Astrocyte (in vitro differentiated cells and primary cell): ENCODE results near the gene WFS1.

Experiments
- CTCF ChIP-seq: IDR thresholded peaks from 2 replicates; pipeline ENCODE4 v1.5.1; 2011; ENCODE audit warnings: low read depth, mild to moderate bottlenecking, inconsistent platforms, low read length, moderate library complexity; ENCODE audit not compliant: insufficient read depth
- EZH2 ChIP-seq: IDR thresholded peaks from 2 replicates; pipeline ENCODE4 v1.6.1; 2012; ENCODE audit warnings: mild to moderate bottlenecking, low read length, inconsistent platforms; ENCODE audit not compliant: insufficient read depth

- TF ChIP-seq CTCF (no peak), EZH2 (no peak)
Measured at GRCh38 chr4:6326312-6327060, 56.8 kb downstream of the WFS1 start.
